ENCODE data around the gene LMNTD2.

DNA sequence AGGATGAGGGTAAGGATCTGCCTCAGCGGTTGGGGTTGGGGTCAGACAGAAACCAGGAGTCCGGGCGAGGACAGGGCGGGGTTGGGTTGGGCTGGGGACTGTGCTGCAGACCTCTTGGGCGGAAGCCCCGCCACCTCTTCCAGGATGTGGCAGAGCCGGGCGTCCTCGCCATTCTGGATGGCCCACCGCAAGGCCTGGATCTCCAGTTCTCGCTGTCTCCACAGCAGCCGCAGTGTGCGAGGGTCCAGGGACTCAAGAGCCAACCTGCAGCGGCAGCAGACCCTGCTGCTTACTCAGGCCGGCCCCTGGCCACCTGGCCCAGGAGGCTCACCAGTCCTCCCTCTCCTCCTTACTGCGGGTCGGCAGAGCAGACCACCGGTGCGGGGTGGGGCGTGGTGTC lies 2.0 kb downstream of the LMNTD2 start:
- TF ChIP-seq MAX (IDR thresholded peaks at IDR 0.05; ENCODE audit: insufficient read depth, insufficient read length) (no peak), JUN (IDR thresholded peaks at IDR 0.05; ENCODE audit: borderline replicate concordance, insufficient read depth, insufficient read length, low read depth) (no peak), CTCF (IDR thresholded peaks at IDR 0.05; ENCODE audit: extremely low read depth in 1 of 2, insufficient read depth in 1 of 2, low read depth in 1 of 2, low read length in 2 of 2) (no peak), POLR2A (IDR thresholded peaks at IDR 0.05; ENCODE audit: low read depth, low read length) (no peak), EZH2 (IDR thresholded peaks at IDR 0.05; ENCODE audit: borderline replicate concordance, low read depth, low read length, severe bottlenecking) (no peak), FOS (IDR thresholded peaks at IDR 0.05; ENCODE audit: borderline replicate concordance, insufficient read depth, low read length) (no peak), GATA2 (IDR thresholded peaks at IDR 0.05; ENCODE audit: insufficient read depth, insufficient read length, low read depth, low read length) (no peak), POLR2AphosphoS5 (IDR thresholded peaks at IDR 0.05; ENCODE audit: insufficient read depth, low read depth, low read length) (no peak), MYC (IDR thresholded peaks at IDR 0.05; ENCODE audit: low read depth, low read length) (no peak)
